ENCODE measurements around the gene C19orf47. TPM values are rescaled to one million over a fixed set of nuclear protein-coding genes. Genes with fewer than 3 reads are reported as not detected.

C19orf47 gene
- total and polyA plus RNA-seq, 2 donors (not counting 1 experiment from before 2014, with no cell fraction given), result 5.1 to 9.1 TPM

- no peaks in the 10 kb centered on the region for H3K27me3 ChIP-seq (ENCODE audit: control insufficient read depth, insufficient read depth, low read length)
- H3K4me3 ChIP-seq (replicated peaks in 1 of 4; ENCODE audit: control extremely low read depth in 1 of 4, insufficient read depth in 1 of 4, low read depth in 3 of 4, low read length in 4 of 4), result no peak overlapping the region
- no peaks in the 10 kb centered on the region for H4K20me1 ChIP-seq (ENCODE audit: control insufficient read depth, extremely low read depth, insufficient read depth, low read length)
- H2AFZ ChIP-seq (ENCODE audit: low read length), result no peak overlapping the region
- H3K9me3 ChIP-seq (ENCODE audit: control insufficient read depth, insufficient read depth, low read depth, low read length), result no peaks in the 10 kb centered on the region
- H3K4me1 ChIP-seq (ENCODE audit: control insufficient read depth, extremely low read depth, insufficient read depth, low read length), result no peaks in the 10 kb centered on the region
- TF ChIP-seq EZH2 (IDR thresholded peaks at IDR 0.05; ENCODE audit: low read length, missing control alignments), result no peak
- TF ChIP-seq CTCF (conservative IDR thresholded peaks at IDR 0.05 in 1 of 2, IDR thresholded peaks at IDR 0.05 in 1 of 2; ENCODE audit: low read depth in 1 of 2, low read length in 2 of 2), result no peak
- no peak overlapping the region for H3K9ac ChIP-seq (ENCODE audit: insufficient read depth, low read length)
- no peak for DNase-seq (ENCODE audit: low read depth in 2 of 2)
- no peaks in the 10 kb centered on the region for H3K36me3 ChIP-seq (ENCODE audit: control insufficient read depth, insufficient read depth, low read length)
- no peak overlapping the region for H3K4me2 ChIP-seq (ENCODE audit: extremely low read depth, insufficient read depth, low read length)
- H3K79me2 ChIP-seq (ENCODE audit: control insufficient read depth, insufficient read depth, low read length), result no peaks in the 10 kb centered on the region
- H3K27ac ChIP-seq (ENCODE audit: insufficient read depth, low read length), result no peak overlapping the region
Measured at GRCh38 chr19:40395956-40396355, 47.8 kb upstream of the C19orf47 start.

- Histone ChIP-seq H3K27me3 (ENCODE audit: control insufficient read depth, insufficient read depth, low read length) (no peaks in the 10 kb centered on the region), H3K79me2 (ENCODE audit: control insufficient read depth, insufficient read depth, low read length) (no peaks in the 10 kb centered on the region), H3K36me3 (ENCODE audit: control insufficient read depth, insufficient read depth, low read length) (no peaks in the 10 kb centered on the region), H3K4me1 (ENCODE audit: control insufficient read depth, extremely low read depth, insufficient read depth, low read length) (no peaks in the 10 kb centered on the region), H3K4me3 (replicated peaks in 1 of 4; ENCODE audit: control extremely low read depth in 1 of 4, insufficient read depth in 1 of 4, low read depth in 3 of 4, low read length in 4 of 4) (no peak overlapping the region), H4K20me1 (ENCODE audit: control insufficient read depth, extremely low read depth, insufficient read depth, low read length) (no peaks in the 10 kb centered on the region), H3K4me2 (ENCODE audit: extremely low read depth, insufficient read depth, low read length) (no peak overlapping the region), H3K27ac (ENCODE audit: insufficient read depth, low read length) (no peak overlapping the region), H3K9ac (ENCODE audit: insufficient read depth, low read length) (no peak overlapping the region), H3K9me3 (ENCODE audit: control insufficient read depth, insufficient read depth, low read depth, low read length) (no peaks in the 10 kb centered on the region), H2AFZ (ENCODE audit: low read length) (no peak overlapping the region)
- DNase-seq (ENCODE audit: low read depth in 2 of 2), result no peak
- no peak for TF ChIP-seq EZH2 (IDR thresholded peaks at IDR 0.05; ENCODE audit: low read length, missing control alignments)
- TF ChIP-seq CTCF (conservative IDR thresholded peaks at IDR 0.05 in 1 of 2, IDR thresholded peaks at IDR 0.05 in 1 of 2; ENCODE audit: low read depth in 1 of 2, low read length in 2 of 2), result no peak
Measured at GRCh38 chr19:40394816-40395210, 46.6 kb upstream of the C19orf47 start.

GRCh38 chr19:40393894-40394815 is 46.0 kb upstream of the C19orf47 start:
- DNase-seq (ENCODE audit: low read depth in 2 of 2), result no peak
- no peak overlapping the region for H2AFZ ChIP-seq (ENCODE audit: low read length)
- TF ChIP-seq EZH2 (IDR thresholded peaks at IDR 0.05; ENCODE audit: low read length, missing control alignments), result no peak
- no peak for TF ChIP-seq CTCF (conservative IDR thresholded peaks at IDR 0.05 in 1 of 2, IDR thresholded peaks at IDR 0.05 in 1 of 2; ENCODE audit: low read depth in 1 of 2, low read length in 2 of 2)

More at GRCh38 chr19:40393894-40394815, 46.0 kb upstream of the C19orf47 start:
- Histone ChIP-seq H3K79me2 (ENCODE audit: control insufficient read depth, insufficient read depth, low read length) (no peaks in the 10 kb centered on the region), H3K9me3 (ENCODE audit: control insufficient read depth, insufficient read depth, low read depth, low read length) (no peaks in the 10 kb centered on the region), H3K36me3 (ENCODE audit: control insufficient read depth, insufficient read depth, low read length) (no peaks in the 10 kb centered on the region), H3K4me3 (replicated peaks in 1 of 4; ENCODE audit: control extremely low read depth in 1 of 4, insufficient read depth in 1 of 4, low read depth in 3 of 4, low read length in 4 of 4) (no peak overlapping the region), H3K4me1 (ENCODE audit: control insufficient read depth, extremely low read depth, insufficient read depth, low read length) (no peaks in the 10 kb centered on the region), H3K27me3 (ENCODE audit: control insufficient read depth, insufficient read depth, low read length) (no peaks in the 10 kb centered on the region), H3K27ac (ENCODE audit: insufficient read depth, low read length) (no peak overlapping the region), H3K9ac (ENCODE audit: insufficient read depth, low read length) (no peak overlapping the region), H3K4me2 (ENCODE audit: extremely low read depth, insufficient read depth, low read length) (no peak overlapping the region), H4K20me1 (ENCODE audit: control insufficient read depth, extremely low read depth, insufficient read depth, low read length) (no peaks in the 10 kb centered on the region)

Data from fibroblast of lung (primary cell).